SU-DHL-6 (cell line): ENCODE measurements around the gene CXXC5.

Experiments used
- EZH2phosphoT487 ChIP-seq: fragments of 200-600 bp; sonication (generic), shearing (Covaris generic); conservative IDR thresholded peaks from 2 replicates; pipeline ENCODE4 v1.6.1; 2018; ENCODE audit warnings: mild to moderate bottlenecking, antibody characterized with exemption, low read length, moderate library complexity, mixed read lengths
- TF ChIP-seq, protein P1 (sequence below): fragments of 200-600 bp; sonication (generic); IDR thresholded peaks from one replicate; pipeline ENCODE4 v1.5.1; 2017; ENCODE audit warnings: antibody characterized with exemption, mild to moderate bottlenecking, low read length, moderate library complexity; ENCODE audit not compliant: insufficient read depth, poor library complexity, severe bottlenecking

DNA sequence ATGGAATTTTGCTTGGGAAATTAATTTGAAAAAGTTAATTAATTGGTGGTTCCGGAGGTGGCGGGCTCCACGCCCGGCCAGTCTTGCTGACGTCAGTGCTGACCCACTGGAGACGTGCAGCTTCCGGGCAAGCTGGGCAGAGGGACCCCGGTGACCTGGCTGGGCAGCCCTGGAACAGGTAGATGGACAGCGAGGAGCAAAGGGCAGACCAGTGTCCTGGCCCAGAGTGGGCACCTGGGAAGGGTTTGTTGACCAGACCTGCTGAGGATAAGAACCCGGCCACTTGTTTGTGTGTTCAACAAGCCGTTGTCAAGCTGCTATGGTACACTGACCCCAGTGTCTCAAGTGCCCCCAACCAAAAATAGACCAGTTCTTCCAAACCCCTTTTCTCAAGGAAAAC is 17.5 kb downstream of the CXXC5 start:
- TF ChIP-seq, protein P1, sequence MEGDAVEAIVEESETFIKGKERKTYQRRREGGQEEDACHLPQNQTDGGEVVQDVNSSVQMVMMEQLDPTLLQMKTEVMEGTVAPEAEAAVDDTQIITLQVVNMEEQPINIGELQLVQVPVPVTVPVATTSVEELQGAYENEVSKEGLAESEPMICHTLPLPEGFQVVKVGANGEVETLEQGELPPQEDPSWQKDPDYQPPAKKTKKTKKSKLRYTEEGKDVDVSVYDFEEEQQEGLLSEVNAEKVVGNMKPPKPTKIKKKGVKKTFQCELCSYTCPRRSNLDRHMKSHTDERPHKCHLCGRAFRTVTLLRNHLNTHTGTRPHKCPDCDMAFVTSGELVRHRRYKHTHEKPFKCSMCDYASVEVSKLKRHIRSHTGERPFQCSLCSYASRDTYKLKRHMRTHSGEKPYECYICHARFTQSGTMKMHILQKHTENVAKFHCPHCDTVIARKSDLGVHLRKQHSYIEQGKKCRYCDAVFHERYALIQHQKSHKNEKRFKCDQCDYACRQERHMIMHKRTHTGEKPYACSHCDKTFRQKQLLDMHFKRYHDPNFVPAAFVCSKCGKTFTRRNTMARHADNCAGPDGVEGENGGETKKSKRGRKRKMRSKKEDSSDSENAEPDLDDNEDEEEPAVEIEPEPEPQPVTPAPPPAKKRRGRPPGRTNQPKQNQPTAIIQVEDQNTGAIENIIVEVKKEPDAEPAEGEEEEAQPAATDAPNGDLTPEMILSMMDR, result no peak
- TF ChIP-seq EZH2phosphoT487, result no peak
